HepG2 (cell line): Measurements from ENCODE around the gene FKBP1A. TPM values are rescaled to one million over a fixed set of nuclear protein-coding genes. Genes with fewer than 3 reads are reported as not detected.

Experiments
- ATAC-seq: fragments of 200-7000 bp; cut with Tn5 transposase; 3 replicates; pipeline ENCODE4 v1.9.1; 2020; ENCODE audit warnings: mild to moderate bottlenecking, moderate library complexity
- BruUV-seq: library from RNA; stranded (reverse); fragments of 400-500 nt; replicated peaks from 2 replicates; lab custom pipeline; 2021; lab: Mats Ljungman, UMichigan
- CTCF ChIA-PET: fragments of 300-600 bp; formaldehyde crosslinking; extraction: SDS; loops from one replicate; lab custom pipeline; 2021; ENCODE audit warnings: low total read pairs, inconsistent platforms, low intra/inter-chr PET ratio; lab: Yijun Ruan, JAX
- POLR2A ChIA-PET: fragments of 350-600 bp; sonication (Branson Sonifier 250); formaldehyde crosslinking; loops from one replicate; lab custom pipeline; 2020; ENCODE audit warnings: antibody characterized with exemption, inconsistent platforms; lab: Yijun Ruan, JAX
- DNase-seq: peaks from one replicate; pipeline ENCODE4 v3.0.0-alpha.2; 2015; ENCODE audit warnings: low spot score
- FAIRE-seq: peaks from 3 replicates; lab custom pipeline; 2011; peaks lifted over from hg19 to GRCh38; lab: Jason Lieb, UNC
- H2AFZ ChIP-seq: one replicate; pipeline ENCODE4 v1.6.1; 2011; ENCODE audit warnings: low read length, inconsistent platforms
- H3K27ac ChIP-seq: fragments of 300-600 bp; 3 replicates; pipeline ENCODE4 v1.8.0; 2011; ENCODE audit warnings: mixed run types, mild to moderate bottlenecking, mixed read lengths, low read length, inconsistent platforms; ENCODE audit not compliant: insufficient read depth; ENCODE audit errors: extremely low read length
- H3K27me3 ChIP-seq, 2 experiments: fragments of 200-600 bp in 1 of 2; 2 replicates in 1 of 2; 3 replicates in 1 of 2; pipeline versions ENCODE4 v1.6.0 to v1.8.0; 2011; ENCODE audit warnings: low read length in 2 of 2, mild to moderate bottlenecking in 2 of 2, moderate library complexity in 2 of 2, inconsistent platforms in 1 of 2; ENCODE audit not compliant: insufficient read depth in 2 of 2, control insufficient read depth in 1 of 2
- H3K36me3 ChIP-seq, 2 experiments: fragments of 200-600 bp in 1 of 2; replicated peaks in 1 of 2; 2 replicates in 1 of 2; 3 replicates in 1 of 2; pipeline versions ENCODE4 v1.5.1 to v1.8.0; 2011; ENCODE audit warnings: low read length in 2 of 2, inconsistent platforms in 1 of 2; ENCODE audit not compliant: insufficient read depth in 2 of 2, control insufficient read depth in 1 of 2
- H3K4me1 ChIP-seq: 2 replicates; pipeline ENCODE4 v1.5.1; 2012; ENCODE audit warnings: low read length, inconsistent platforms; ENCODE audit not compliant: insufficient read depth
- H3K4me2 ChIP-seq: 2 replicates; pipeline ENCODE4 v1.6.0; 2011; ENCODE audit warnings: low read depth, low read length, inconsistent platforms
- H3K4me3 ChIP-seq, 3 experiments: fragments of 200-600 bp in 1 of 3; sonication (generic), shearing (Covaris generic) in 1 of 3; replicated peaks in 1 of 3; 2 replicates each; pipeline ENCODE4 v1.5.1; 2011 to 2016; ENCODE audit warnings: low read length in 3 of 3, inconsistent platforms in 2 of 3, low read depth in 2 of 3, mild to moderate bottlenecking in 2 of 3, control low read depth in 1 of 3, mixed read lengths in 1 of 3; ENCODE audit not compliant: insufficient read depth in 1 of 3
- H3K79me2 ChIP-seq: one replicate; pipeline ENCODE4 v1.6.1; 2011; ENCODE audit warnings: low read length, inconsistent platforms; ENCODE audit not compliant: insufficient read depth
- H3K9ac ChIP-seq: 2 replicates; pipeline ENCODE4 v1.6.0; 2011; ENCODE audit warnings: mild to moderate bottlenecking, low read depth, low read length, inconsistent platforms; ENCODE audit not compliant: insufficient read depth
- H3K9me3 ChIP-seq: 2 replicates; pipeline ENCODE4 v1.5.1; 2012; ENCODE audit warnings: mild to moderate bottlenecking, low read length
- H4K20me1 ChIP-seq: 2 replicates; pipeline ENCODE4 v1.6.0; 2011; ENCODE audit warnings: inconsistent platforms, mild to moderate bottlenecking, low read length, moderate library complexity; ENCODE audit not compliant: insufficient read depth
- ATRX ChIP-seq: sonication (generic); formaldehyde crosslinking; IDR thresholded peaks from 2 replicates; pipeline ENCODE4 v1.4.0; 2020; ENCODE audit warnings: missing genetic modification reagents, borderline replicate concordance
- EED ChIP-seq: sonication (generic); formaldehyde crosslinking; IDR thresholded peaks from 2 replicates; pipeline ENCODE4 v1.5.0; 2020; ENCODE audit warnings: mild to moderate bottlenecking, missing genetic modification reagents
- GFI1 ChIP-seq: sonication (generic); formaldehyde crosslinking; IDR thresholded peaks from 2 replicates; pipeline ENCODE4 v1.5.0; 2020; ENCODE audit warnings: missing genetic modification reagents, mild to moderate bottlenecking, borderline replicate concordance
- HIC2 ChIP-seq: sonication (generic); formaldehyde crosslinking; IDR thresholded peaks from 2 replicates; pipeline ENCODE4 v1.9.0; 2022; ENCODE audit warnings: low read depth, missing genetic modification reagents
- HOMEZ ChIP-seq: IDR thresholded peaks from 2 replicates; pipeline ENCODE4 v1.6.1; 2016; ENCODE audit warnings: low read depth
- JUND ChIP-seq: sonication (generic); formaldehyde crosslinking; IDR thresholded peaks from 2 replicates; pipeline ENCODE4 v1.8.0; 2022; ENCODE audit warnings: mild to moderate bottlenecking, missing genetic modification reagents
- MAF1 ChIP-seq: sonication (generic); formaldehyde crosslinking; IDR thresholded peaks from 2 replicates; pipeline ENCODE4 v1.5.0; 2020; ENCODE audit warnings: missing genetic modification reagents, borderline replicate concordance
- NBN ChIP-seq: fragments of 450-650 bp; conservative IDR thresholded peaks from 2 replicates; pipeline ENCODE4 v1.6.1; 2017
- RARA ChIP-seq: IDR thresholded peaks from 2 replicates; pipeline ENCODE4 v1.6.1; 2016; ENCODE audit warnings: missing genetic modification reagents, missing compliant biosample characterization
- REL ChIP-seq: sonication (generic); formaldehyde crosslinking; conservative IDR thresholded peaks from 2 replicates; pipeline ENCODE4 v1.8.0; 2022; ENCODE audit warnings: mild to moderate bottlenecking, missing genetic modification reagents, moderate library complexity
- SAFB2 ChIP-seq: sonication (generic); formaldehyde crosslinking; IDR thresholded peaks from 2 replicates; pipeline ENCODE4 v1.5.1; 2020; ENCODE audit warnings: missing genetic modification reagents, low read depth, mild to moderate bottlenecking, borderline replicate concordance
- ZBTB2 ChIP-seq: sonication (generic); formaldehyde crosslinking; IDR thresholded peaks from 2 replicates; pipeline ENCODE4 v1.8.0; 2022; ENCODE audit warnings: low read depth, missing genetic modification reagents
- ZNF556 ChIP-seq: sonication (generic); formaldehyde crosslinking; IDR thresholded peaks from 2 replicates; pipeline ENCODE4 v1.4.0; 2020; ENCODE audit warnings: mild to moderate bottlenecking, missing genetic modification reagents, borderline replicate concordance
- ZNF597 ChIP-seq: sonication (generic); formaldehyde crosslinking; IDR thresholded peaks from 2 replicates; pipeline ENCODE4 v1.5.0; 2020; ENCODE audit warnings: missing genetic modification reagents
- WGBS: methylation state at CpG from one replicate; pipeline ENCODE4 v1.1.6; 2017; ENCODE audit warnings: low lambda C conversion rate; 5-methylcytosine and 5-hydroxymethylcytosine counted together
- in situ Hi-C: cut with HindIII; loops from 2 replicates; pipeline ENCODE4 v1.10.0; 2017; ENCODE audit warnings: low pct_unique_long_range_greater_than_20kb; ENCODE audit not compliant: extremely low pct_ligation_motif_present
- intact Hi-C: fragments of 100-400 bp; cut with micrococcal nuclease; formaldehyde crosslinking; loops from one replicate; pipeline ENCODE4 v1.10.0; 2022; ENCODE audit not compliant: unreplicated experiment
- polyA plus RNA-seq, 8 experiments: library from polyadenylated mRNA; depleted of rRNA in 3 of 8; stranded (reverse) in 7 of 8; unstranded in 1 of 8; fragments of >200 nt; fragmentation: Illumina TruSeq in 4 of 8; extraction: Trizol in 4 of 8; gene quantifications; 2 replicates each; pipeline versions ENCODE4 v1.2.1 to v1.2.3, GENCODE V29; 2011 to 2016; ENCODE audit warnings: low read depth in 4 of 8, missing spikeins in 1 of 8, mixed read lengths in 1 of 8; ENCODE audit not compliant: insufficient read depth in 1 of 8
- total RNA-seq, 5 experiments: library from RNA; depleted of rRNA; stranded (reverse); fragments of >200 nt; fragmentation: Illumina TruSeq; extraction: Trizol; gene quantifications; 2 replicates each; pipeline ENCODE4 v1.2.3, GENCODE V29; 2016; ENCODE audit warnings: low read depth in 1 of 5
- TF ChIP-seq, protein P1 (sequence below): sonication (generic); formaldehyde crosslinking; conservative IDR thresholded peaks from 2 replicates; pipeline ENCODE4 v1.4.0; 2020; ENCODE audit warnings: missing genetic modification reagents
- TF ChIP-seq, protein P2 (sequence below): sonication (generic); formaldehyde crosslinking; IDR thresholded peaks from 2 replicates; pipeline ENCODE4 v1.4.0; 2020; ENCODE audit warnings: missing genetic modification reagents, borderline replicate concordance
- TF ChIP-seq, protein P3 (sequence below): sonication (generic); formaldehyde crosslinking; IDR thresholded peaks from 2 replicates; pipeline ENCODE4 v1.4.0; 2020; ENCODE audit warnings: mild to moderate bottlenecking, missing genetic modification reagents

The FKBP1A gene
- total and polyA plus RNA-seq, 2 of the 13 experiments (the other 11 are each of a cell fraction or from before 2014, with no cell fraction given): 119 to 468 TPM

- BruUV-seq: no TSS peak
- H3K4me3 ChIP-seq: no peak overlapping the region
- H3K27me3 ChIP-seq: no peaks in the 10 kb centered on the region; a peak in 2 of 5 replicates
- DNase-seq (no peak), FAIRE-seq (no peak), ATAC-seq (no peak)
- H3K4me1 ChIP-seq: peaks cover 53% of the 10 kb centered on the region
- ChIA-PET POLR2A (no interaction called here), CTCF (no interaction called here)
- no peak overlapping the region for H3K9ac ChIP-seq
- 59% methylated on average over 6 of the region's 6 CpGs for WGBS
- H3K4me2 ChIP-seq: no peak overlapping the region
- H3K79me2 ChIP-seq: peaks cover 30% of the 10 kb centered on the region
- no peaks in the 10 kb centered on the region for H3K36me3 ChIP-seq
- no peak overlapping the region for H2AFZ ChIP-seq
- no peaks in the 10 kb centered on the region for H3K9me3 ChIP-seq
- TF ChIP-seq, protein P1, sequence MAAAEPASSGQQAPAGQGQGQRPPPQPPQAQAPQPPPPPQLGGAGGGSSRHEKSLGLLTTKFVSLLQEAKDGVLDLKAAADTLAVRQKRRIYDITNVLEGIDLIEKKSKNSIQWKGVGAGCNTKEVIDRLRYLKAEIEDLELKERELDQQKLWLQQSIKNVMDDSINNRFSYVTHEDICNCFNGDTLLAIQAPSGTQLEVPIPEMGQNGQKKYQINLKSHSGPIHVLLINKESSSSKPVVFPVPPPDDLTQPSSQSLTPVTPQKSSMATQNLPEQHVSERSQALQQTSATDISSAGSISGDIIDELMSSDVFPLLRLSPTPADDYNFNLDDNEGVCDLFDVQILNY (CRISPR knock-in tag): no peak
- TF ChIP-seq NBN: no peak
- no peak for TF ChIP-seq HIC2 (CRISPR knock-in tag)
- no peak for TF ChIP-seq HOMEZ (CRISPR knock-in tag)
- TF ChIP-seq ZBTB2: no peak
- TF ChIP-seq GFI1 (CRISPR knock-in tag): no peak
- no peak for TF ChIP-seq ZNF556
- no peak for TF ChIP-seq MAF1 (CRISPR knock-in tag)
- no peak for TF ChIP-seq ZNF597 (CRISPR knock-in tag)
- no peak for TF ChIP-seq JUND (CRISPR knock-in tag)
- no peak for TF ChIP-seq RARA (CRISPR knock-in tag)
- TF ChIP-seq, protein P2, sequence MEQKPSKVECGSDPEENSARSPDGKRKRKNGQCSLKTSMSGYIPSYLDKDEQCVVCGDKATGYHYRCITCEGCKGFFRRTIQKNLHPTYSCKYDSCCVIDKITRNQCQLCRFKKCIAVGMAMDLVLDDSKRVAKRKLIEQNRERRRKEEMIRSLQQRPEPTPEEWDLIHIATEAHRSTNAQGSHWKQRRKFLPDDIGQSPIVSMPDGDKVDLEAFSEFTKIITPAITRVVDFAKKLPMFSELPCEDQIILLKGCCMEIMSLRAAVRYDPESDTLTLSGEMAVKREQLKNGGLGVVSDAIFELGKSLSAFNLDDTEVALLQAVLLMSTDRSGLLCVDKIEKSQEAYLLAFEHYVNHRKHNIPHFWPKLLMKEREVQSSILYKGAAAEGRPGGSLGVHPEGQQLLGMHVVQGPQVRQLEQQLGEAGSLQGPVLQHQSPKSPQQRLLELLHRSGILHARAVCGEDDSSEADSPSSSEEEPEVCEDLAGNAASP (CRISPR knock-in tag): no peak
- TF ChIP-seq ATRX (CRISPR knock-in tag): no peak
- TF ChIP-seq EED (CRISPR knock-in tag): no peak
- TF ChIP-seq, protein P3, sequence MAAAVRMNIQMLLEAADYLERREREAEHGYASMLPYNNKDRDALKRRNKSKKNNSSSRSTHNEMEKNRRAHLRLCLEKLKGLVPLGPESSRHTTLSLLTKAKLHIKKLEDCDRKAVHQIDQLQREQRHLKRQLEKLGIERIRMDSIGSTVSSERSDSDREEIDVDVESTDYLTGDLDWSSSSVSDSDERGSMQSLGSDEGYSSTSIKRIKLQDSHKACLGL (CRISPR knock-in tag): no peak
- no peak for TF ChIP-seq SAFB2 (CRISPR knock-in tag)
- TF ChIP-seq REL (CRISPR knock-in tag): no peak
- H4K20me1 ChIP-seq: peaks cover 11% of the 10 kb centered on the region; the same call in 1 of the 2 replicates
- in situ Hi-C loops: no loop called here
- no peak overlapping the region for H3K27ac ChIP-seq
- intact Hi-C loops: no loop called here
These were observed 69.6 kb downstream of the FKBP1A start for GRCh38 chr20:1323256-1323655.
